ENCODE measurements around the gene CAMKK1.

DNA sequence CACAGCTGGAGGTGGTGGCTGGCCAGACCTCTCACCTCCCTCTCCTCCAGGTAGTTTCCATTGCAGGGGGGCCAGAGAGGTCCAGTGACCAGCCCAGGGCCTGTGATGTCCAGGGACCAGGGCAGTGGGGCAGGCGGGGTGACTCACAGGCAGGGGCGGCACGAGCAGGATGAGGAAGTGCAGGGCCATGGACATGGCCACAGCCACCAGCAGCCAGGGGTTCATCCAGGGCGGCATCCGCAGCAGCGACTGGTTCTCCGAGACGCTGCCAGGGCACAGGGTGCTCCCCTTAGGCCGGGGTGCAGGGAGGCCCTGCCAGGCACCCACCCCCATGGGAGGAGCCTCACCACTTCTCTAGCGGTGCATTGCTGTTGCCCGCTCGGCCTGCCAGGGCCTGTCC is 36.3 kb upstream of the CAMKK1 start:
- TF ChIP-seq BHLHE40 (IDR thresholded peaks at IDR 0.05; ENCODE audit: low read depth, low read length): no peak
- TF ChIP-seq, protein P1, sequence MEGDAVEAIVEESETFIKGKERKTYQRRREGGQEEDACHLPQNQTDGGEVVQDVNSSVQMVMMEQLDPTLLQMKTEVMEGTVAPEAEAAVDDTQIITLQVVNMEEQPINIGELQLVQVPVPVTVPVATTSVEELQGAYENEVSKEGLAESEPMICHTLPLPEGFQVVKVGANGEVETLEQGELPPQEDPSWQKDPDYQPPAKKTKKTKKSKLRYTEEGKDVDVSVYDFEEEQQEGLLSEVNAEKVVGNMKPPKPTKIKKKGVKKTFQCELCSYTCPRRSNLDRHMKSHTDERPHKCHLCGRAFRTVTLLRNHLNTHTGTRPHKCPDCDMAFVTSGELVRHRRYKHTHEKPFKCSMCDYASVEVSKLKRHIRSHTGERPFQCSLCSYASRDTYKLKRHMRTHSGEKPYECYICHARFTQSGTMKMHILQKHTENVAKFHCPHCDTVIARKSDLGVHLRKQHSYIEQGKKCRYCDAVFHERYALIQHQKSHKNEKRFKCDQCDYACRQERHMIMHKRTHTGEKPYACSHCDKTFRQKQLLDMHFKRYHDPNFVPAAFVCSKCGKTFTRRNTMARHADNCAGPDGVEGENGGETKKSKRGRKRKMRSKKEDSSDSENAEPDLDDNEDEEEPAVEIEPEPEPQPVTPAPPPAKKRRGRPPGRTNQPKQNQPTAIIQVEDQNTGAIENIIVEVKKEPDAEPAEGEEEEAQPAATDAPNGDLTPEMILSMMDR (conservative IDR thresholded peaks at IDR 0.05; ENCODE audit: low read depth, low read length): no peak
- TF ChIP-seq POLR2A (IDR thresholded peaks at IDR 0.05; ENCODE audit: low read depth, low read length): no peak
- TF ChIP-seq SMC3 (IDR thresholded peaks at IDR 0.05; ENCODE audit: low read depth, low read length): no peak
- TF ChIP-seq MXI1 (IDR thresholded peaks at IDR 0.05; ENCODE audit: borderline replicate concordance, low read depth, low read length): no peak
- TF ChIP-seq, protein P2, sequence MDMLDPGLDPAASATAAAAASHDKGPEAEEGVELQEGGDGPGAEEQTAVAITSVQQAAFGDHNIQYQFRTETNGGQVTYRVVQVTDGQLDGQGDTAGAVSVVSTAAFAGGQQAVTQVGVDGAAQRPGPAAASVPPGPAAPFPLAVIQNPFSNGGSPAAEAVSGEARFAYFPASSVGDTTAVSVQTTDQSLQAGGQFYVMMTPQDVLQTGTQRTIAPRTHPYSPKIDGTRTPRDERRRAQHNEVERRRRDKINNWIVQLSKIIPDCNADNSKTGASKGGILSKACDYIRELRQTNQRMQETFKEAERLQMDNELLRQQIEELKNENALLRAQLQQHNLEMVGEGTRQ (IDR thresholded peaks at IDR 0.05; ENCODE audit: low read depth, low read length): no peak
- no peak for TF ChIP-seq NFE2L2 (IDR thresholded peaks at IDR 0.05; ENCODE audit: low read depth, low read length)
- no peak for TF ChIP-seq CHD1 (IDR thresholded peaks at IDR 0.05; ENCODE audit: low read depth, low read length)
- no peak for TF ChIP-seq MAZ (IDR thresholded peaks at IDR 0.05; ENCODE audit: borderline replicate concordance, low read depth, low read length)
- no peak for TF ChIP-seq RFX5 (IDR thresholded peaks at IDR 0.05; ENCODE audit: low read depth, low read length)
- no peak for TF ChIP-seq FOS (IDR thresholded peaks at IDR 0.05; ENCODE audit: low read depth, low read length)
- TF ChIP-seq CEBPB (IDR thresholded peaks at IDR 0.05; ENCODE audit: low read depth, low read length): no peak
